SH-SY5Y (cell line): ENCODE results near the gene ENTPD2.

Experiments used
- GATA2 ChIP-seq: IDR thresholded peaks from 2 replicates; pipeline ENCODE4 v1.6.1; 2011; ENCODE audit warnings: mild to moderate bottlenecking, low read depth, low read length
- GATA3 ChIP-seq: IDR thresholded peaks from 2 replicates; pipeline ENCODE4 v1.6.1; 2011; ENCODE audit warnings: low read depth, mild to moderate bottlenecking, low read length, moderate library complexity

GRCh38 chr9:137041124-137041523, 12.7 kb downstream of the ENTPD2 start:
- TF ChIP-seq GATA2 (no peak), GATA3 (no peak)
